ENCODE measurements around the gene FOSL1.

DNA sequence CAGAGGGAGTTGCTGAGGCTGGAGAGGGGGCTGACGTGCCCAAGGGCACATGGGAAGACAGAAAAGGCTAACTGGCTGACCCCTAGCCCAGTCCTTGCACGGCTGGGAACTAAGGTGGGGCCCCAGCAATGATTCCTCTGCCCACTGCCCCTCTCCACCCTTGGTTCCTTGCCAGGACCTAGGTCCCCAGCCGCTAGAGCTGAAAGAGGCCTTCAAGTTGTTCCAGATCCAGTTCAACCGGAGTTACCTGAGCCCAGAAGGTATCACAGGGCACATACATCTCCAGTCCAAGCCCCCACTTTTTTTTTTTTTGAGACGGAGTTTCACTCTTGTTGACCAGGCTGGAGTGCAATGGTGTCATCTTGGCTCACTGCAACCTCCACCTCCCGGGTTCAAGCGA, 20.2 kb downstream of the FOSL1 start:
- no peak for TF ChIP-seq EZH2 (IDR thresholded peaks at IDR 0.05; ENCODE audit: low read depth)
- TF ChIP-seq, protein P1, sequence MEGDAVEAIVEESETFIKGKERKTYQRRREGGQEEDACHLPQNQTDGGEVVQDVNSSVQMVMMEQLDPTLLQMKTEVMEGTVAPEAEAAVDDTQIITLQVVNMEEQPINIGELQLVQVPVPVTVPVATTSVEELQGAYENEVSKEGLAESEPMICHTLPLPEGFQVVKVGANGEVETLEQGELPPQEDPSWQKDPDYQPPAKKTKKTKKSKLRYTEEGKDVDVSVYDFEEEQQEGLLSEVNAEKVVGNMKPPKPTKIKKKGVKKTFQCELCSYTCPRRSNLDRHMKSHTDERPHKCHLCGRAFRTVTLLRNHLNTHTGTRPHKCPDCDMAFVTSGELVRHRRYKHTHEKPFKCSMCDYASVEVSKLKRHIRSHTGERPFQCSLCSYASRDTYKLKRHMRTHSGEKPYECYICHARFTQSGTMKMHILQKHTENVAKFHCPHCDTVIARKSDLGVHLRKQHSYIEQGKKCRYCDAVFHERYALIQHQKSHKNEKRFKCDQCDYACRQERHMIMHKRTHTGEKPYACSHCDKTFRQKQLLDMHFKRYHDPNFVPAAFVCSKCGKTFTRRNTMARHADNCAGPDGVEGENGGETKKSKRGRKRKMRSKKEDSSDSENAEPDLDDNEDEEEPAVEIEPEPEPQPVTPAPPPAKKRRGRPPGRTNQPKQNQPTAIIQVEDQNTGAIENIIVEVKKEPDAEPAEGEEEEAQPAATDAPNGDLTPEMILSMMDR (conservative IDR thresholded peaks at IDR 0.05), result no peak
